Liver (tissue), 9 donors: ENCODE results near the gene PLEKHA3. TPM values are rescaled to one million over a fixed set of nuclear protein-coding genes. Genes with fewer than 3 reads are reported as not detected.
A peak's percentile ranks its signal among the peaks of the same experiment; 100 is the strongest.

Experiments used
- DNase-seq: peaks from one replicate; pipeline ENCODE4 v3.0.0-alpha.2; 2017; ENCODE audit warnings: low spot score
- H3K27ac ChIP-seq, 2 donors: one replicate each; pipeline ENCODE4 v1.7.0; 2013; ENCODE audit warnings: inconsistent platforms in 2 of 2, low read length in 2 of 2, control low read depth in 1 of 2, low read depth in 1 of 2, mild to moderate bottlenecking in 1 of 2
- H3K27me3 ChIP-seq, 4 donors: one replicate each; pipeline versions ENCODE4 v1.6.1 to v1.7.0; 2013; ENCODE audit warnings: low read length in 3 of 4, inconsistent platforms in 1 of 4, mild to moderate bottlenecking in 1 of 4, moderate library complexity in 1 of 4; ENCODE audit not compliant: control insufficient read depth in 4 of 4, insufficient read depth in 4 of 4
- H3K36me3 ChIP-seq, 4 donors: one replicate each; pipeline versions ENCODE4 v1.6.1 to v1.7.0; 2013; ENCODE audit warnings: low read length in 3 of 4, mild to moderate bottlenecking in 3 of 4, low read depth in 1 of 4, moderate library complexity in 1 of 4; ENCODE audit not compliant: control insufficient read depth in 4 of 4, insufficient read depth in 3 of 4
- H3K4me1 ChIP-seq, 4 donors: one replicate each; pipeline versions ENCODE4 v1.6.1 to v1.7.0; 2013; ENCODE audit warnings: low read length in 3 of 4, mild to moderate bottlenecking in 3 of 4, moderate library complexity in 1 of 4; ENCODE audit not compliant: control insufficient read depth in 4 of 4, insufficient read depth in 4 of 4
- H3K4me3 ChIP-seq, 3 donors: one replicate each; pipeline versions ENCODE4 v1.6.1 to v1.7.0; 2013; ENCODE audit warnings: low read length in 3 of 3, control low read depth in 1 of 3, low read depth in 1 of 3, mild to moderate bottlenecking in 1 of 3
- H3K9ac ChIP-seq, 2 donors: one replicate each; pipeline ENCODE4 v1.7.0; 2013; ENCODE audit warnings: low read length in 2 of 2, mild to moderate bottlenecking in 2 of 2, moderate library complexity in 2 of 2, control low read depth in 1 of 2, low read depth in 1 of 2
- H3K9me3 ChIP-seq, 4 donors: one replicate each; pipeline versions ENCODE4 v1.6.1 to v1.7.0; 2013; ENCODE audit warnings: low read length in 3 of 4; ENCODE audit not compliant: control insufficient read depth in 4 of 4
- ATF3 ChIP-seq: IDR thresholded peaks from 2 replicates; pipeline ENCODE4 v1.6.1; 2016; ENCODE audit warnings: antibody characterized with exemption
- FOXA1 ChIP-seq: IDR thresholded peaks from 2 replicates; pipeline ENCODE4 v1.6.1; 2016; ENCODE audit warnings: antibody characterized with exemption
- FOXA2 ChIP-seq: IDR thresholded peaks from 2 replicates; pipeline ENCODE4 v1.6.1; 2016; ENCODE audit warnings: antibody characterized with exemption
- GABPA ChIP-seq, 2 donors: IDR thresholded peaks in 1 of 2; conservative IDR thresholded peaks in 1 of 2; 2 replicates each; pipeline ENCODE4 v1.6.1; 2016; ENCODE audit warnings: antibody characterized with exemption in 2 of 2, mild to moderate bottlenecking in 1 of 2, moderate library complexity in 1 of 2
- HNF4A ChIP-seq, 2 donors: conservative IDR thresholded peaks; 2 replicates each; pipeline ENCODE4 v1.6.1; 2016; ENCODE audit warnings: antibody characterized with exemption in 2 of 2, mild to moderate bottlenecking in 2 of 2
- HNF4G ChIP-seq: IDR thresholded peaks from 2 replicates; pipeline ENCODE4 v1.6.1; 2016; ENCODE audit warnings: antibody characterized with exemption
- JUND ChIP-seq, 2 donors: IDR thresholded peaks; 2 replicates each; pipeline ENCODE4 v1.6.1; 2016; ENCODE audit warnings: antibody characterized with exemption in 2 of 2
- NR2F2 ChIP-seq: IDR thresholded peaks from 2 replicates; pipeline ENCODE4 v1.6.1; 2016; ENCODE audit warnings: antibody characterized with exemption
- RAD21 ChIP-seq, 2 donors: IDR thresholded peaks; 2 replicates each; pipeline ENCODE4 v1.6.1; 2016; ENCODE audit warnings: antibody characterized with exemption in 2 of 2, mild to moderate bottlenecking in 2 of 2
- REST ChIP-seq: IDR thresholded peaks from 2 replicates; pipeline ENCODE4 v1.6.1; 2016; ENCODE audit warnings: antibody characterized with exemption, mild to moderate bottlenecking
- SP1 ChIP-seq: IDR thresholded peaks from 2 replicates; pipeline ENCODE4 v1.6.1; 2018; ENCODE audit warnings: antibody characterized with exemption, mild to moderate bottlenecking
- TAF1 ChIP-seq: conservative IDR thresholded peaks from 2 replicates; pipeline ENCODE4 v1.6.1; 2016; ENCODE audit warnings: antibody characterized with exemption, mild to moderate bottlenecking
- YY1 ChIP-seq: IDR thresholded peaks from 2 replicates; pipeline ENCODE4 v1.6.1; 2016; ENCODE audit warnings: antibody characterized with exemption, mild to moderate bottlenecking
- ZBTB33 ChIP-seq: IDR thresholded peaks from 2 replicates; pipeline ENCODE4 v1.6.1; 2016; ENCODE audit warnings: antibody characterized with exemption
- WGBS: extraction: QIAGEN DNeasy Blood & Tissue Kit; methylation state at CpG from one replicate; pipeline ENCODE4 v1.1.7; 2013; 5-methylcytosine and 5-hydroxymethylcytosine counted together
- polyA plus RNA-seq, 2 donors: library from polyadenylated mRNA; stranded (reverse) in 1 of 2; unstranded in 1 of 2; fragments of 200-250 nt in 1 of 2; fragments of >200 nt in 1 of 2; fragmentation: Nextera tagmentation in 1 of 2; extraction: Ambion mirVana in 1 of 2; gene quantifications; one replicate each; pipeline versions ENCODE4 v1.2.1 to v1.2.3, GENCODE V29; 2013 to 2015
- total RNA-seq, 2 donors: library from RNA; depleted of rRNA; stranded (reverse); fragments of >200 nt; gene quantifications; one replicate each; pipeline ENCODE4 v1.2.3, GENCODE V29; 2014
- donor health status: healthy.
- donor health status: healthy.
- donor health status: healthy.
- donor health status: healthy.
- donor health status: healthy.

PLEKHA3 gene
- total and polyA plus RNA-seq, 4 donors, result 3.6 to 7.1 (median 6.1) TPM

DNA sequence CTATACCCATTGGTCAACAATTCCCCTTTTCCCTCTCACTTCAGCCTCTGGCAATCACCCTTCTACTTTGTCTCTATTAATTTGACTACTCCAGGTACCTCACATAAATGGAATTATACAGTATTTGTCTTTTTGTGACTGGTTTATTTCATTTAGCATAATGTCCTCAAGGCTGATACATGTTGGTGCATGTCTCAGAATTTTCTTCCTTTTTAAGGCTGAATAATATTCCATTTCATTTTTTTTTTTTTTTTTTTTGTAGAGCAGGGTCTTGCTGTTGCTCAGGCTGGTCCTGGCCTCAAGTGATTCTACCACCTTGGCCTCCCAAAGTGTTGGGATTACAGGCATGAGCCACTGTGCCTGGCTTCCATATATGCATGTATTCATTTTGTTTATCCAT, 3.8 kb upstream of the PLEKHA3 start:
- DNase-seq, result no peak
- Histone ChIP-seq H3K4me1 (peaks cover 1 to 29% (median 17%) of the 10 kb centered on the region in 4 donors), H3K27me3 (no peaks in the 10 kb centered on the region), H3K4me3 (no peak overlapping the region), H3K9ac (no peak overlapping the region), H3K27ac (no peak overlapping the region), H3K9me3 (no peaks in the 10 kb centered on the region), H3K36me3 (no peaks in the 10 kb centered on the region)
- TF ChIP-seq NR2F2 (no peak), YY1 (no peak), GABPA (IDR thresholded peaks at IDR 0.05 in 1 of 2, conservative IDR thresholded peaks at IDR 0.05 in 1 of 2) (no peak), HNF4A (conservative IDR thresholded peaks at IDR 0.05) (no peak), HNF4G (no peak), ZBTB33 (no peak), RAD21 (IDR thresholded peaks at IDR 0.05) (no peak), FOXA1 (no peak), JUND (IDR thresholded peaks at IDR 0.05) (no peak), ATF3 (no peak), SP1 (no peak), TAF1 (no peak)

GRCh38 chr2:178477443-178478129, 2.7 kb upstream of the PLEKHA3 start:
- Histone ChIP-seq H3K9ac (peak overlapping the region; percentile 82 to 96), H3K4me1 (peaks cover 5 to 41% (median 26%) of the 10 kb centered on the region in 4 donors), H3K27ac (peak overlapping the region; percentile 93 to 96), H3K9me3 (no peaks in the 10 kb centered on the region), H3K4me3 (peak overlapping the region; percentile 74 to 95 (median 89)), H3K27me3 (no peaks in the 10 kb centered on the region), H3K36me3 (no peaks in the 10 kb centered on the region)
- TF ChIP-seq RAD21 (IDR thresholded peaks at IDR 0.05), result no peak
- no peak for TF ChIP-seq REST
- TF ChIP-seq SP1, result no peak
- no peak for TF ChIP-seq FOXA2
- WGBS, result 9% methylated on average over 3 of the region's 3 CpGs
- no peak for DNase-seq
